Measurements from ENCODE around the gene NME7. TPM values are rescaled to one million over a fixed set of nuclear protein-coding genes. Genes with fewer than 3 reads are reported as not detected.

NME7 gene
- total RNA-seq, 1 experiment from 2014 or later = 25.2 TPM

- TF ChIP-seq, protein P1, sequence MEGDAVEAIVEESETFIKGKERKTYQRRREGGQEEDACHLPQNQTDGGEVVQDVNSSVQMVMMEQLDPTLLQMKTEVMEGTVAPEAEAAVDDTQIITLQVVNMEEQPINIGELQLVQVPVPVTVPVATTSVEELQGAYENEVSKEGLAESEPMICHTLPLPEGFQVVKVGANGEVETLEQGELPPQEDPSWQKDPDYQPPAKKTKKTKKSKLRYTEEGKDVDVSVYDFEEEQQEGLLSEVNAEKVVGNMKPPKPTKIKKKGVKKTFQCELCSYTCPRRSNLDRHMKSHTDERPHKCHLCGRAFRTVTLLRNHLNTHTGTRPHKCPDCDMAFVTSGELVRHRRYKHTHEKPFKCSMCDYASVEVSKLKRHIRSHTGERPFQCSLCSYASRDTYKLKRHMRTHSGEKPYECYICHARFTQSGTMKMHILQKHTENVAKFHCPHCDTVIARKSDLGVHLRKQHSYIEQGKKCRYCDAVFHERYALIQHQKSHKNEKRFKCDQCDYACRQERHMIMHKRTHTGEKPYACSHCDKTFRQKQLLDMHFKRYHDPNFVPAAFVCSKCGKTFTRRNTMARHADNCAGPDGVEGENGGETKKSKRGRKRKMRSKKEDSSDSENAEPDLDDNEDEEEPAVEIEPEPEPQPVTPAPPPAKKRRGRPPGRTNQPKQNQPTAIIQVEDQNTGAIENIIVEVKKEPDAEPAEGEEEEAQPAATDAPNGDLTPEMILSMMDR (IDR thresholded peaks at IDR 0.05; ENCODE audit: unreplicated experiment) = no peak
- no peak overlapping the region for H3K27ac Mint-ChIP-seq (ENCODE audit: unreplicated experiment)
- peaks cover 8% of the 10 kb centered on the region for H3K4me1 Mint-ChIP-seq (ENCODE audit: low read depth, unreplicated experiment)
- CTCF ChIA-PET = no interaction called here
- no peak overlapping the region for H3K4me3 Mint-ChIP-seq (ENCODE audit: low read depth, unreplicated experiment)
- BruUV-seq (replicated peaks) = no TSS peak
- intact Hi-C loops (cut with micrococcal nuclease; ENCODE audit: unreplicated experiment) = no loop called here
- no peaks in the 10 kb centered on the region for H3K9me3 Mint-ChIP-seq (ENCODE audit: low read depth, unreplicated experiment)
- H3K36me3 Mint-ChIP-seq (ENCODE audit: insufficient read depth, unreplicated experiment) = no peaks in the 10 kb centered on the region
- no peaks in the 10 kb centered on the region for H3K27me3 Mint-ChIP-seq (ENCODE audit: unreplicated experiment)
- no peak for DNase-seq
These were observed 132.0 kb downstream of the NME7 start for GRCh38 chr1:169235568-169235967.

GRCh38 chr1:169234780-169235179 is 132.8 kb downstream of the NME7 start:
- H3K27me3 Mint-ChIP-seq (ENCODE audit: unreplicated experiment) = no peaks in the 10 kb centered on the region
- peaks cover 6% of the 10 kb centered on the region for H3K4me1 Mint-ChIP-seq (ENCODE audit: low read depth, unreplicated experiment)
- no peaks in the 10 kb centered on the region for H3K9me3 Mint-ChIP-seq (ENCODE audit: low read depth, unreplicated experiment)
- CTCF ChIA-PET = no interaction called here
- no peak overlapping the region for H3K4me3 Mint-ChIP-seq (ENCODE audit: low read depth, unreplicated experiment)
- TF ChIP-seq, protein P1 (IDR thresholded peaks at IDR 0.05; ENCODE audit: unreplicated experiment) = no peak
- no TSS peak for BruUV-seq (replicated peaks)
- H3K27ac Mint-ChIP-seq (ENCODE audit: unreplicated experiment) = no peak overlapping the region
- no peaks in the 10 kb centered on the region for H3K36me3 Mint-ChIP-seq (ENCODE audit: insufficient read depth, unreplicated experiment)
- intact Hi-C loops (cut with micrococcal nuclease; ENCODE audit: unreplicated experiment) = loop anchor here (5.0 kb wide), 1 partner anchor 68 kb away; no protein-coding TSS in a partner anchor
- no peak for DNase-seq

GRCh38 chr1:169217636-169218035 is 150.0 kb downstream of the NME7 start:
- Mint-ChIP-seq H3K4me1 (ENCODE audit: low read depth, unreplicated experiment) (peaks cover 9% of the 10 kb centered on the region), H3K9me3 (ENCODE audit: low read depth, unreplicated experiment) (no peaks in the 10 kb centered on the region), H3K36me3 (ENCODE audit: insufficient read depth, unreplicated experiment) (no peaks in the 10 kb centered on the region), H3K4me3 (ENCODE audit: low read depth, unreplicated experiment) (no peak overlapping the region), H3K27ac (ENCODE audit: unreplicated experiment) (no peak overlapping the region), H3K27me3 (ENCODE audit: unreplicated experiment) (no peaks in the 10 kb centered on the region)
- TF ChIP-seq, protein P1 (IDR thresholded peaks at IDR 0.05; ENCODE audit: unreplicated experiment) = no peak
- intact Hi-C loops (cut with micrococcal nuclease; ENCODE audit: unreplicated experiment) = no loop called here
- CTCF ChIA-PET = no interaction called here
- no peak for DNase-seq
- no TSS peak for BruUV-seq (replicated peaks)

DNA sequence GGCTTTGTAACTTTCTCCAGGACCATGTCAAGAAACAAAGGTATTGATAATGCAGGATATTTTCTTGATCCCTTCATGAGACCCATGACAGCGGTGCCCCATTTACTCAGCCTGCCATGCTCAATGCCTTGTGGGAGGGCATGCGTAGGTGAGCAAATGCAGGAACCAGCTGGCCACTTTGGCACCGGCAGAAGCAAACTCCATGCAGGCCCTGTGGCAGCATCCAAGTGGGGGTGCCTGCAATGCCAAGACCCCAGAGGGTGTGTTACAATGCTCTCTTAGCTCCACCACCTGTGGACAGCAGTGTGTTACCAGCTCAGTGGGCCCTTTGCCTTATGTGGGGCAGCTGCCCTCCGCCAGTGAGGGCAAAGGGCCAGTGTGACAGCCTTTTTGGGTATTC is 153.0 kb downstream of the NME7 start:
- TF ChIP-seq, protein P1 (IDR thresholded peaks at IDR 0.05; ENCODE audit: unreplicated experiment) = no peak
- CTCF ChIA-PET = no interaction called here
- H3K4me3 Mint-ChIP-seq (ENCODE audit: low read depth, unreplicated experiment) = no peak overlapping the region
- no TSS peak for BruUV-seq (replicated peaks)
- H3K27me3 Mint-ChIP-seq (ENCODE audit: unreplicated experiment) = no peaks in the 10 kb centered on the region
- intact Hi-C loops (cut with micrococcal nuclease; ENCODE audit: unreplicated experiment) = no loop called here
- no peak overlapping the region for H3K27ac Mint-ChIP-seq (ENCODE audit: unreplicated experiment)
- no peaks in the 10 kb centered on the region for H3K36me3 Mint-ChIP-seq (ENCODE audit: insufficient read depth, unreplicated experiment)
- no peak for DNase-seq
- peaks cover 9% of the 10 kb centered on the region for H3K4me1 Mint-ChIP-seq (ENCODE audit: low read depth, unreplicated experiment)
- no peaks in the 10 kb centered on the region for H3K9me3 Mint-ChIP-seq (ENCODE audit: low read depth, unreplicated experiment)
